NT2/D1 (cell line): ENCODE data around the gene EPOP.

ENCODE experiments used
- SUZ12 ChIP-seq: IDR thresholded peaks from 2 replicates; pipeline ENCODE4 v1.6.1; 2011; ENCODE audit not compliant: insufficient read length, insufficient read depth; ENCODE audit errors: extremely low read depth
- YY1 ChIP-seq: IDR thresholded peaks from 2 replicates; pipeline ENCODE4 v1.6.1; 2011; ENCODE audit not compliant: insufficient read length, insufficient read depth
- ZNF274 ChIP-seq: IDR thresholded peaks from 2 replicates; pipeline ENCODE4 v1.6.1; 2011; ENCODE audit warnings: mild to moderate bottlenecking, low read depth, low read length

- TF ChIP-seq YY1: no peak
- TF ChIP-seq ZNF274: no peak
- TF ChIP-seq SUZ12: no peak
These were observed 46.3 kb downstream of the EPOP start for GRCh38 chr17:38628441-38628840.
